ENCODE results near the gene SLC8A3. TPM values are rescaled to one million over a fixed set of nuclear protein-coding genes. Genes with fewer than 3 reads are reported as not detected.

The SLC8A3 gene
- total RNA-seq, 1 experiment from 2014 or later: not detected

GRCh38 chr14:70020352-70021170 lies 168.2 kb downstream of the SLC8A3 start (continued):
- no peak for TF ChIP-seq ELF1 (IDR thresholded peaks at IDR 0.05; ENCODE audit: borderline replicate concordance, low read depth)
- TF ChIP-seq EZH2phosphoT487 (IDR thresholded peaks at IDR 0.05; ENCODE audit: borderline replicate concordance): no peak
- TF ChIP-seq ZNF274 (IDR thresholded peaks at IDR 0.05; ENCODE audit: low read depth, low read length): no peak
- TF ChIP-seq FOSL1 (IDR thresholded peaks at IDR 0.05; ENCODE audit: low read depth): no peak

- ATAC-seq (no peak), DNase-seq (ENCODE audit: low read depth, low spot score) (no peak)
- no peaks in the 10 kb centered on the region for H4K20me1 ChIP-seq (ENCODE audit: insufficient read depth)
- intact Hi-C loops (cut with micrococcal nuclease): no loop called here
- no peak overlapping the region for H3K4me2 ChIP-seq (ENCODE audit: low read length)
- H3K9me3 ChIP-seq (ENCODE audit: control insufficient read depth in 1 of 2, insufficient read depth in 1 of 2, low read depth in 1 of 2, low read length in 2 of 2): no peaks in the 10 kb centered on the region
- no TSS peak for BruUV-seq (replicated peaks)
- H3K9me2 ChIP-seq (ENCODE audit: insufficient read depth): no peaks in the 10 kb centered on the region
- H3K79me2 ChIP-seq (ENCODE audit: insufficient read depth, low read length): no peaks in the 10 kb centered on the region
- ChIA-PET POLR2A (no interaction called here), RAD21 (ENCODE audit: low non-redundant PET in 1 of 2, low total read pairs in 2 of 2, uncharacterized antibody in 2 of 2, unreplicated experiment in 2 of 2) (no interaction called here), CTCF (no interaction called here)
- H3K9ac ChIP-seq (ENCODE audit: low read length): no peak overlapping the region
- H3K4me1 ChIP-seq (ENCODE audit: control insufficient read depth in 1 of 2, insufficient read depth in 2 of 2, low read length in 2 of 2): no peaks in the 10 kb centered on the region
- H3K27me3 ChIP-seq (ENCODE audit: insufficient read depth, low read length): no peaks in the 10 kb centered on the region
- TF ChIP-seq REST (IDR thresholded peaks at IDR 0.05; ENCODE audit: low read depth) (no peak), CTCF (IDR thresholded peaks at IDR 0.05 in 2 of 3, conservative IDR thresholded peaks at IDR 0.05 in 1 of 3; ENCODE audit: borderline replicate concordance in 1 of 3, insufficient read depth in 1 of 3, low read depth in 2 of 3, low read length in 2 of 3) (no peak), EZH2phosphoT487 (IDR thresholded peaks at IDR 0.05; ENCODE audit: borderline replicate concordance) (no peak), CBX3 (IDR thresholded peaks at IDR 0.05; ENCODE audit: low read depth) (no peak), SIN3A (IDR thresholded peaks at IDR 0.05; ENCODE audit: low read depth) (no peak), POLR2AphosphoS5 (IDR thresholded peaks at IDR 0.05; ENCODE audit: low read depth, low read length) (no peak), ZNF274 (IDR thresholded peaks at IDR 0.05; ENCODE audit: low read depth, low read length) (no peak), FOSL1 (IDR thresholded peaks at IDR 0.05; ENCODE audit: low read depth) (no peak), RAD21 (IDR thresholded peaks at IDR 0.05; ENCODE audit: low read depth) (no peak), POLR2A (IDR thresholded peaks at IDR 0.05; ENCODE audit: borderline replicate concordance, extremely low read depth, insufficient read depth, insufficient read length) (no peak), ELF1 (IDR thresholded peaks at IDR 0.05; ENCODE audit: borderline replicate concordance, low read depth) (no peak), SP1 (IDR thresholded peaks at IDR 0.05; ENCODE audit: low read depth) (no peak), ATF3 (IDR thresholded peaks at IDR 0.05) (no peak), ZFX (IDR thresholded peaks at IDR 0.05) (no peak)
- H3K27ac ChIP-seq (ENCODE audit: low read depth, low read length): no peak overlapping the region
- no peak overlapping the region for H3K4me3 ChIP-seq (replicated peaks in 1 of 2; ENCODE audit: low read depth in 1 of 2, low read length in 2 of 2)
- H2AFZ ChIP-seq (ENCODE audit: low read depth, low read length, poor library complexity, severe bottlenecking): no peak overlapping the region
- H3K36me3 ChIP-seq (ENCODE audit: control insufficient read depth in 1 of 2, insufficient read depth in 2 of 2, low read length in 2 of 2): no peaks in the 10 kb centered on the region
Observed at GRCh38 chr14:70019695-70020094, 169.1 kb downstream of the SLC8A3 start.
